Measurements from ENCODE around the gene HIGD1B.

The HIGD1B gene

DNA sequence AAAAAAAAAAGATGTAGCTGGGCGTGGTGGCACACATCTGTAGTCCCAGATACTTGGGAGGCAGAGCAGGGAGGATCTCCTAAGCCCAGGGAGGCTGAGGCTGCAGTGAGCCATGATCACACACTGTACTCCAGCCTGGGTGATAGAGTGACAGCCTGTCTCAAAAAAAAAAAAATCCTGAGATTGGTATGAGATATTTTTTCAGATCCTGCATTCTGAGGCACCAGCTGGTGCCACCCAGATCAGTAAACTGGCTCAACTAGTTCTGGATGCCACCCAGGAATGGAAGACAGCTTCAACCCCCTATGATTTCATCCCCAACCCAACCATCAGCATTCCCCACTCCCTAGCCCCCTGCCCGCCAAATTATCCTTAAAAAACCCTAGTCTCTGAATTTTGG lies 10.5 kb upstream of the HIGD1B start:
- no peak for DNase-seq (ENCODE audit: low read depth in 2 of 2)

GRCh38 chr17:44840274-44840673 lies 7.4 kb upstream of the HIGD1B start:
- DNase-seq (ENCODE audit: low read depth in 2 of 2) = no peak

DNA sequence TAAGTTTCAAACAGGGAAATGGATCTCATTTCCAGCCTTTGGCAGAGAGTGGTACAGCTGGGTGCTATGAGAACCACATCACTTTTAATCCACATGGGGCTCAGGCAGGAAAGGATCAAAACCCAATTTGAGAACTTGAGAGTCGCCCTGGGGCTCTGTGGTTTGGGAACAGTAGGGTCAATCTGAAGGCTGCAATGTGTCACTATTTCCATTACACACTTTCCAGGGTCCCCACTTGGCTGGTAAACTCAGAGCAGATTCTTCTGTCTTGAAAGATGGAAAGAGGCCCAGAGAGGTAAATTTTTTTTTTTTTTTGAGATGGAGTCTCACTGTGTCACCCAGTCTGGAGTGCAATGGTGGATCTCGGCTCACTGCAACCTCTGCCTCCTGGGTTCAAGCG lies 6.7 kb upstream of the HIGD1B start:
- DNase-seq (ENCODE audit: low read depth in 2 of 2) = no peak

- DNase-seq (ENCODE audit: low read depth in 2 of 2) = no peak
These were observed 4.9 kb upstream of the HIGD1B start for GRCh38 chr17:44842748-44843147.

DNA sequence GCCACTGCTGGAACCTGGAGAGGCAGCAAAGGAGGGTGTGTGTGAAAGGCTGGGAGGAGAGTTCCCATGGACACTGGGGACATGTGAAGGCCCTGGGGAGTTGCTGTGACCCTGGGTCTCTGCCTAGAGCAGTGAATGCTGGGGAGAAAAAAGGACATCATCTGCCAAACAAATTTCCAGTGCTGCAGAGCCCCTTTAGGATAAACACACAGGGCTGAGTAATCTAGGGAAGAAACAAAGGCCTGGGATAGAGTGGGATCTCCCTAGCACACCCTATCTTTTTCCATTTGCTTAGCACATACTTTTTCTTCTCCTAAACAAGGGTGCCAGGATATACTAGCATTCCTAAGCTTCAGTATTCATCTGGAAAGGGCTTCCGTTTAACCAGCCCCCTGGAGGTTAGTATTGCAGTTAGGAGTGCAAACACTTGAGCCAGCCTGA lies 3.3 kb upstream of the HIGD1B start:
- DNase-seq (ENCODE audit: low read depth in 2 of 2) = no peak

DNA sequence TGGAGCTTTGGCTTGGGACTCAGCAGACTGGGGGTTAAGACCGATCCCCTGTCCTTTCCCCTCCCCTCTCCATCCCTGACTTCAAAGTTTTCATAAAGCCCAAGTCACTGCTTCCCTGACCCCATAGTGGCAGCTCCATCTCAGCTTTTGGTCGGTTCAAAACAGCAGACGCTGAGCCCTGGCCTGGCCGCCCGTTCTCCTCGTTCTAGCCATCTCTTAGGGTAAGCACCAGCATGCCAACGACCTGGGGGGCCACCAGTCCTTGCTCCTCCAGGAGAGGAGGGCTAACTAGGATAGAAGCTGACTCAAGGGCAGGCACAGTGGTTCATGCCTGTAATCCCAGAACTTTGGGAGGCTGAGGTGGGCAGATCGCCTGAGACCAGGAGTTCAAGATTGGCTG lies 1.5 kb upstream of the HIGD1B start:
- DNase-seq (ENCODE audit: low read depth in 2 of 2) = no peak

DNA sequence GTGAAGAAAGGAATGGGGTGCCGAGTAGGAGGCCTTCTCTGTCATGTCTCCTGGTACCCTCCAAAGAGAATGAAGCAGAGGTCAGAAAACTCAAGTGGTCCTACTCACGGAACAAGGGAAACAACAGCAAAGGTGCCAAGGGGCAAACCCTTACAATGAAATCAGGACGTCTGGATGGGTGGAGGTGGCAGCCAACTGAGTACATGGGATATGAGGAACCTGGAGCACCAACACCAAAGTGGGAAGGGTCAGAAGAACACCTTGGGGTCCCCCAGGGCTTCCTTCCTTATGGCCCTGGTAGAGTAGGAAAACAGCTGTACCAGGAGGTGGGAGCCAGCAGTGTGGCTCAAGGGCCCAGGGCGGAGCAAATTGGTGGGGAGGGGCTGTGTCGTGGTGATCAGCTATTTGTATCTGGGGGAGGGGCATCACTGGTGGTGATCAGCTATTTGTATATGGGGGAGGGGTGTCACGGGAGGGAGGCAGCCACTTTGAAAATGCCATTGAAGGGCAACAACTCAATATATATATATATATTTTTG lies 643 bp downstream of the HIGD1B start:
- DNase-seq (ENCODE audit: low read depth in 2 of 2) = no peak

GRCh38 chr17:44848961-44849489 lies 1.3 kb downstream of the HIGD1B start:
- DNase-seq (ENCODE audit: low read depth in 2 of 2) = no peak

GRCh38 chr17:44850025-44850424 lies 2.3 kb downstream of the HIGD1B start:
- no peak for DNase-seq (ENCODE audit: low read depth in 2 of 2)

GRCh38 chr17:44850612-44851011 lies 2.9 kb downstream of the HIGD1B start:
- DNase-seq (ENCODE audit: low read depth in 2 of 2) = no peak

DNA sequence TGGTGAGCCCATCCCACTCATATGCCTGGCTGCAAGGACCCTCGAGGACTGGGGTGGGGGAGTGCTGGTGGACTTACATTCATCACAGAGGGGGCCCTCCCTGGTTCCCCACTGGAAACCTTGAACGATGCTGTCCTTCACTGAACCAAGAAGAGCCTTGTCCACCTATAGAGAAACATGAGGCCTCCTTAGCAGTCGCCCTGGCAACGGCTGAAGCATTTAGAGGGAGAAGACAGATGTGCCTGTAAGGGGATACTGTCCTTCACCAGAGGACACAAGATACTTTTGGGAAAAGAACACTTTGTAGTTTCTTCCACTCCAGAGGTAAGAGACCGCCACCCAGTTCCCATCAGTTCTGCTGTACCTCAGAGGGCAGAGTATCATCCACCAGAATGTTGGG lies 6.5 kb downstream of the HIGD1B start:
- no peak for DNase-seq (ENCODE audit: low read depth in 2 of 2)

DNA sequence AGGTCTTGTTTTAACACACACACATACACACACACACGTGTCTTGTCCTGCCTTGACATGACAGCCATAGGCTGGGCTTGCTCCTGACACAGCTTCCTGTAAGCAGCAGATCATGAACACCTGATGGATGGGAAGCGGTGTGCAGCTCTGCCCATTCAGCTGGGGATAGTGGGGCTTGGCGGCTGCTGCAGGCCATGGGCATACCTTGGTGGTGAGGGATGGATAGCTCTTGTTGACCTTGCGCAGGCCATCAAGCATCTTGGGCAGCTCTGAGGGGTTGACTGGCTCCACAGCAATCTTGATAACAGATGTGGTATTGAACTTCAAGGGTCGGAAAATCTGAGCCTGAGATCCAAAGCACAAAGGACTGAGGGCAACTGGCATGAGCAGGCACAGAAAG lies 12.0 kb downstream of the HIGD1B start:
- DNase-seq (ENCODE audit: low read depth in 2 of 2) = no peak

GRCh38 chr17:44862278-44862914 lies 14.7 kb downstream of the HIGD1B start:
- no peak for DNase-seq (ENCODE audit: low read depth in 2 of 2)

- DNase-seq (ENCODE audit: low read depth in 2 of 2) = no peak
These were observed 15.6 kb downstream of the HIGD1B start for GRCh38 chr17:44863061-44863918.

DNA sequence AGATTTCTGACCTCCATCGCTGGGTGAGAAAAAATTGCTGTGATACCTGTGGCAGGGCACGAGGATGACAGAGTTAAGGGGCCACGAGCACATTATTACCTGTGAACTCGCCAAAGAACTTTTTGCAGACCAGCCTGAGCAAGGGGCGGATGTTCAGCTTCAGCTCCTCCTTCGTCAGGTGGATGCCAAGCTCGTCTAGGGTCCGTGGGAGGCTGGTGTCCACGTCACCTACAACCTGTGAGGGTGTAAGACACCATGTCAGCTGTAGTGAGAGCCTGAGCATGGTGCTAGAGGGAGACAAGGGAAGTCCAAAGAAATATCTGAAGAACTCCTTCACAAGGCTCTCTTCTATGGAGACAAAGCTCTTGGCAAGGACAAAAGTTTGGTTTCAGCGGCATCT lies 17.1 kb downstream of the HIGD1B start:
- no peak for DNase-seq (ENCODE audit: low read depth in 2 of 2)

DNA sequence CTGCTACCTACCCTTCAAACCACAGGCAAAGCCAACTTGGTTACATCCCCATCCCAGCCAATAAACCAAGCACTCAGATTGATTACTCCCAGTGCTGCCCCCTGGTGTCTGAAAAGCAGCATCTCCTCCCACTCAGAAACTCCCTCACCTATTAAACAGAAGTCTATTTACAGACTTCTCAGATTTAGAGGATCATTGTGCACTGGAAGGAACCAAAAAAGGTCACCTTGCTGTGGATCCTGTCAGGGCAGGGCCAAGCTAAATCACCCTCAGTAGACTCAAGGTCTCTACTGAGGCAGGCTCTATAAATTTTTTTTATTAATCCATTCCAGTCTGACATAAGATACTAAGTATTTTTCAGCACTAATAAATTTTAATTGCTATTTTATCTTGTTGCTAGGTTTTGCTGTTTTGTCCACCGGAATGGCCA lies 17.6 kb downstream of the HIGD1B start:
- peak; percentile 34 to 52 for DNase-seq (ENCODE audit: low read depth in 2 of 2)

- no peak for DNase-seq (ENCODE audit: low read depth in 2 of 2)
These were observed 18.2 kb downstream of the HIGD1B start for GRCh38 chr17:44865931-44866330.

DNA sequence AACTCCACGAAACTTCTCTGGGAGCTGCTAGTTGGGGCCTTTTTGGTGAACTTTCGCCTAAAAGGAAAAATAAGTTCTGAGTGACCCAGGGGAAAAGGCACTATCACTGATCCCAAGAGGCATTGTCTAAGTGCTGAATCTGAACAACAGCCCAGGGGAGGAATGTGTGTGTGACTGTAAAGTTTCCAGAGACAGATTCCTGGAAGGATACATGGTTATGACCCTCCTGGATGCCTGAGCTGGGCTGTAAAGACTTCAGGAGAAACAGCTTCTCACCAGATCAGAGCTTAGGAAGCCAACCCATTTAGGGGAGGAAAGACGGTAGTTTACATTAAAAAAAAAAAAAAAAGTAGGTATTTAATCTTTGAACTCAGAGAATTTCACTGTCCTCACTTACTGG lies 20.2 kb downstream of the HIGD1B start:
- no peak for DNase-seq (ENCODE audit: low read depth in 2 of 2)

DNA sequence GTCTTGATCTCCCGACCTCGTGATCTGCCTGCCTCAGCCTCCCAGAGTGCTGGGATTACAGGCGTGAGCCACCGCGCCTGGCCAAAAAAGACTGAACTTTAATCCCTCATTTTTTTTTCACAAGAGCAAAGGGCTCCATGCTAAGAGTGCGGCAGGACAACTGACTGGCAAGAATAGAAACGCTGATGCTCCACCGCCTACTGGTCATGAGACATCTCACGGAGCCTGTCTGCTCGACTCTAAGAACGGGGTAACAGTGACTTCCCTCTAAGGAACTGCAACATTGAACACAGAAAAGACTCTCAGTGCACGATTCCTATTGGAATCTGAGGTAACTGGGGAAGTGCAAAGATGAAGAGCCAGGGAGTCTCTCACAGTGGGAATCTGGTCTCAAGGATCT lies 23.9 kb downstream of the HIGD1B start:
- DNase-seq (ENCODE audit: low read depth in 2 of 2) = no peak

GRCh38 chr17:44872131-44872768 lies 24.6 kb downstream of the HIGD1B start:
- DNase-seq (ENCODE audit: low read depth in 2 of 2) = no peak

- DNase-seq (ENCODE audit: low read depth in 2 of 2) = no peak
These were observed 28.1 kb downstream of the HIGD1B start for GRCh38 chr17:44875761-44876160.

GRCh38 chr17:44877121-44877520 lies 29.4 kb downstream of the HIGD1B start:
- no peak for DNase-seq (ENCODE audit: low read depth in 2 of 2)

Data from stimulated activated CD8-positive, alpha-beta memory T cell treated with anti-CD3 and anti-CD28 coated beads, Interleukin-2, amount 100 ng/mL, for 1 hour (primary cell).